ENCODE measurements around the gene STOX2.
A peak's percentile ranks its signal among the peaks of the same experiment; 100 is the strongest.

Gene STOX2

GRCh38 chr4:183962419-183962818, 57.3 kb downstream of the STOX2 start:
- 100% methylated on average over 1 of the region's 2 CpGs; no CpG with 5 or more reads in 1 of the 2 experiments for WGBS, 2 experiments (ENCODE audit: insufficient coverage in 2 of 2)
- H3K4me3 ChIP-seq (ENCODE audit: extremely low read depth, insufficient read depth, low read length, poor library complexity, severe bottlenecking), result no peak overlapping the region
- H3K9me3 ChIP-seq (ENCODE audit: control insufficient read depth, low read length), result no peaks in the 10 kb centered on the region
- H3K36me3 ChIP-seq (ENCODE audit: control insufficient read depth, insufficient read depth, low read length), result no peaks in the 10 kb centered on the region
- no peaks in the 10 kb centered on the region for H3K4me1 ChIP-seq (ENCODE audit: control insufficient read depth, insufficient read depth, low read length, poor library complexity, severe bottlenecking)
- H3K27ac ChIP-seq (ENCODE audit: low read depth, low read length, severe bottlenecking), result no peak overlapping the region

GRCh38 chr4:183966371-183966770, 61.3 kb downstream of the STOX2 start:
- Histone ChIP-seq H3K4me1 (ENCODE audit: control insufficient read depth, insufficient read depth, low read length, poor library complexity, severe bottlenecking) (peaks cover 7% of the 10 kb centered on the region), H3K9me3 (ENCODE audit: control insufficient read depth, low read length) (no peaks in the 10 kb centered on the region), H3K36me3 (ENCODE audit: control insufficient read depth, insufficient read depth, low read length) (no peaks in the 10 kb centered on the region), H3K27ac (ENCODE audit: low read depth, low read length, severe bottlenecking) (no peak overlapping the region), H3K4me3 (ENCODE audit: extremely low read depth, insufficient read depth, low read length, poor library complexity, severe bottlenecking) (no peak overlapping the region)
- WGBS, 2 experiments (ENCODE audit: insufficient coverage in 2 of 2), result 81 to 99% methylated on average over 6 to 7 of the region's 8 CpGs

GRCh38 chr4:183967266-183967665, 62.2 kb downstream of the STOX2 start:
- Histone ChIP-seq H3K36me3 (ENCODE audit: control insufficient read depth, insufficient read depth, low read length) (no peaks in the 10 kb centered on the region), H3K27ac (ENCODE audit: low read depth, low read length, severe bottlenecking) (no peak overlapping the region), H3K4me1 (ENCODE audit: control insufficient read depth, insufficient read depth, low read length, poor library complexity, severe bottlenecking) (peaks cover 11% of the 10 kb centered on the region), H3K4me3 (ENCODE audit: extremely low read depth, insufficient read depth, low read length, poor library complexity, severe bottlenecking) (no peak overlapping the region), H3K9me3 (ENCODE audit: control insufficient read depth, low read length) (no peaks in the 10 kb centered on the region)
- 87 to 94% methylated on average over 7 to 11 of the region's 11 CpGs for WGBS, 2 experiments (ENCODE audit: insufficient coverage in 2 of 2)

GRCh38 chr4:183968502-183968901, 63.4 kb downstream of the STOX2 start:
- Histone ChIP-seq H3K4me3 (ENCODE audit: extremely low read depth, insufficient read depth, low read length, poor library complexity, severe bottlenecking) (no peak overlapping the region), H3K36me3 (ENCODE audit: control insufficient read depth, insufficient read depth, low read length) (no peaks in the 10 kb centered on the region), H3K4me1 (ENCODE audit: control insufficient read depth, insufficient read depth, low read length, poor library complexity, severe bottlenecking) (peaks cover 11% of the 10 kb centered on the region), H3K9me3 (ENCODE audit: control insufficient read depth, low read length) (peaks cover 2% of the 10 kb centered on the region), H3K27ac (ENCODE audit: low read depth, low read length, severe bottlenecking) (no peak overlapping the region)
- 17% methylated on average over 1 of the region's 6 CpGs; no CpG with 5 or more reads in 1 of the 2 experiments for WGBS, 2 experiments (ENCODE audit: insufficient coverage in 2 of 2)

- no peak overlapping the region for H3K4me3 ChIP-seq (ENCODE audit: extremely low read depth, insufficient read depth, low read length, poor library complexity, severe bottlenecking)
- H3K27ac ChIP-seq (ENCODE audit: low read depth, low read length, severe bottlenecking), result no peak overlapping the region
- H3K36me3 ChIP-seq (ENCODE audit: control insufficient read depth, insufficient read depth, low read length), result no peaks in the 10 kb centered on the region
- WGBS, 2 experiments (ENCODE audit: insufficient coverage in 2 of 2), result 78 to 90% methylated on average over 3 to 4 of the region's 5 CpGs
- H3K9me3 ChIP-seq (ENCODE audit: control insufficient read depth, low read length), result peaks cover 2% of the 10 kb centered on the region
- H3K4me1 ChIP-seq (ENCODE audit: control insufficient read depth, insufficient read depth, low read length, poor library complexity, severe bottlenecking), result peaks cover 11% of the 10 kb centered on the region
Measured at GRCh38 chr4:183968931-183969330, 63.8 kb downstream of the STOX2 start.

- Histone ChIP-seq H3K9me3 (ENCODE audit: control insufficient read depth, low read length) (peaks cover 2% of the 10 kb centered on the region), H3K4me1 (ENCODE audit: control insufficient read depth, insufficient read depth, low read length, poor library complexity, severe bottlenecking) (peaks cover 11% of the 10 kb centered on the region), H3K36me3 (ENCODE audit: control insufficient read depth, insufficient read depth, low read length) (no peaks in the 10 kb centered on the region), H3K4me3 (ENCODE audit: extremely low read depth, insufficient read depth, low read length, poor library complexity, severe bottlenecking) (no peak overlapping the region), H3K27ac (ENCODE audit: low read depth, low read length, severe bottlenecking) (no peak overlapping the region)
- WGBS, 2 experiments (ENCODE audit: insufficient coverage in 2 of 2), result no CpG with 5 or more reads among the region's 4 CpGs
Measured at GRCh38 chr4:183969596-183969995, 64.5 kb downstream of the STOX2 start.

GRCh38 chr4:183971929-183972490, 66.9 kb downstream of the STOX2 start:
- Histone ChIP-seq H3K4me3 (ENCODE audit: extremely low read depth, insufficient read depth, low read length, poor library complexity, severe bottlenecking) (no peak overlapping the region), H3K27ac (ENCODE audit: low read depth, low read length, severe bottlenecking) (no peak overlapping the region), H3K9me3 (ENCODE audit: control insufficient read depth, low read length) (peaks cover 2% of the 10 kb centered on the region), H3K36me3 (ENCODE audit: control insufficient read depth, insufficient read depth, low read length) (no peaks in the 10 kb centered on the region), H3K4me1 (ENCODE audit: control insufficient read depth, insufficient read depth, low read length, poor library complexity, severe bottlenecking) (peaks cover 11% of the 10 kb centered on the region)
- 77 to 79% methylated on average over 4 of the region's 9 CpGs for WGBS, 2 experiments (ENCODE audit: insufficient coverage in 2 of 2)

- H3K27ac ChIP-seq (ENCODE audit: low read depth, low read length, severe bottlenecking), result no peak overlapping the region
- no peaks in the 10 kb centered on the region for H3K4me1 ChIP-seq (ENCODE audit: control insufficient read depth, insufficient read depth, low read length, poor library complexity, severe bottlenecking)
- H3K36me3 ChIP-seq (ENCODE audit: control insufficient read depth, insufficient read depth, low read length), result no peaks in the 10 kb centered on the region
- no peak overlapping the region for H3K4me3 ChIP-seq (ENCODE audit: extremely low read depth, insufficient read depth, low read length, poor library complexity, severe bottlenecking)
- peaks cover 6% of the 10 kb centered on the region for H3K9me3 ChIP-seq (ENCODE audit: control insufficient read depth, low read length)
Measured at GRCh38 chr4:183977707-183978106, 72.6 kb downstream of the STOX2 start.

GRCh38 chr4:183984566-183984965, 79.5 kb downstream of the STOX2 start:
- Histone ChIP-seq H3K4me3 (ENCODE audit: extremely low read depth, insufficient read depth, low read length, poor library complexity, severe bottlenecking) (no peak overlapping the region), H3K27ac (ENCODE audit: low read depth, low read length, severe bottlenecking) (no peak overlapping the region), H3K9me3 (ENCODE audit: control insufficient read depth, low read length) (no peaks in the 10 kb centered on the region), H3K4me1 (ENCODE audit: control insufficient read depth, insufficient read depth, low read length, poor library complexity, severe bottlenecking) (peaks cover 18% of the 10 kb centered on the region), H3K36me3 (ENCODE audit: control insufficient read depth, insufficient read depth, low read length) (no peaks in the 10 kb centered on the region)
- 91 to 97% methylated on average over 13 of the region's 13 CpGs for WGBS, 2 experiments (ENCODE audit: insufficient coverage in 2 of 2)

- Histone ChIP-seq H3K4me1 (ENCODE audit: control insufficient read depth, insufficient read depth, low read length, poor library complexity, severe bottlenecking) (peaks cover 18% of the 10 kb centered on the region), H3K9me3 (ENCODE audit: control insufficient read depth, low read length) (no peaks in the 10 kb centered on the region), H3K36me3 (ENCODE audit: control insufficient read depth, insufficient read depth, low read length) (no peaks in the 10 kb centered on the region), H3K27ac (ENCODE audit: low read depth, low read length, severe bottlenecking) (no peak overlapping the region), H3K4me3 (ENCODE audit: extremely low read depth, insufficient read depth, low read length, poor library complexity, severe bottlenecking) (no peak overlapping the region)
- WGBS, 2 experiments (ENCODE audit: insufficient coverage in 2 of 2), result 80 to 86% methylated on average over 1 to 2 of the region's 7 CpGs
Measured at GRCh38 chr4:183985786-183986185, 80.7 kb downstream of the STOX2 start.

- no peaks in the 10 kb centered on the region for H3K9me3 ChIP-seq (ENCODE audit: control insufficient read depth, low read length)
- 67 to 81% methylated on average over 13 to 14 of the region's 18 CpGs for WGBS, 2 experiments (ENCODE audit: insufficient coverage in 2 of 2)
- H3K4me3 ChIP-seq (ENCODE audit: extremely low read depth, insufficient read depth, low read length, poor library complexity, severe bottlenecking), result peak overlapping the region; percentile 29
- H3K27ac ChIP-seq (ENCODE audit: low read depth, low read length, severe bottlenecking), result no peak overlapping the region
- H3K4me1 ChIP-seq (ENCODE audit: control insufficient read depth, insufficient read depth, low read length, poor library complexity, severe bottlenecking), result peaks cover 18% of the 10 kb centered on the region
- no peaks in the 10 kb centered on the region for H3K36me3 ChIP-seq (ENCODE audit: control insufficient read depth, insufficient read depth, low read length)
Measured at GRCh38 chr4:183986291-183986970, 81.3 kb downstream of the STOX2 start.
